Thyroid gland (tissue), 4 donors: Measurements from ENCODE around the gene VPS35.

Source experiments
- POLR2A ChIP-seq, 2 donors: fragments of 450-650 bp; IDR thresholded peaks; one replicate each; pipeline ENCODE4 v1.6.1; 2017; ENCODE audit warnings: antibody characterized with exemption in 2 of 2, mild to moderate bottlenecking in 2 of 2, moderate library complexity in 1 of 2
- TF ChIP-seq, protein P1 (sequence below), 6 experiments: fragments of 200-600 bp in 3 of 6; fragments of 450-650 bp in 3 of 6; sonication (generic) in 3 of 6; IDR thresholded peaks; one replicate each; pipeline ENCODE4 v1.5.1; 2016 to 2019; ENCODE audit warnings: antibody characterized with exemption in 6 of 6, mild to moderate bottlenecking in 2 of 6, inconsistent platforms in 1 of 6, moderate library complexity in 1 of 6

DNA sequence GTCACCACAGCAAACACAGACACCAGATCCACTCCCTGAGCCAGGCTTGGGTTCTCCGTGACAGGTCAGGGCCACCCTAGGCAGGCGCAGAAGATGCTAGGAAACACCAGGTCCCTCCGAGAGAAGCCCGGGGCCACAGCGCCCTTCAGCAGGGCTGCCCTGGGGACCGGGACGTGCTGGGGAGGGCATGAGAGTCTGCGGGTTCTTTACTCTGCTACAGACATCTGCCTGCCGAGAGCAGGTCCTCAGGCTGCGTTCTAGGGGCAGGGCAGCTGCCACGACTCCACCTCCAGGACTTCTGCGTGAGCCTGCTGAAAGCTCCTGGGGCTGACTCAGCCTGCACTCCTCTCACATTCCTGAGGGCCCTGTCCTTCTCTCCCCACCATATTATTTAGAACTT is 47.7 kb upstream of the VPS35 start:
- no peak for TF ChIP-seq POLR2A (IDR thresholded peaks at IDR 0.05)
- TF ChIP-seq, protein P1, sequence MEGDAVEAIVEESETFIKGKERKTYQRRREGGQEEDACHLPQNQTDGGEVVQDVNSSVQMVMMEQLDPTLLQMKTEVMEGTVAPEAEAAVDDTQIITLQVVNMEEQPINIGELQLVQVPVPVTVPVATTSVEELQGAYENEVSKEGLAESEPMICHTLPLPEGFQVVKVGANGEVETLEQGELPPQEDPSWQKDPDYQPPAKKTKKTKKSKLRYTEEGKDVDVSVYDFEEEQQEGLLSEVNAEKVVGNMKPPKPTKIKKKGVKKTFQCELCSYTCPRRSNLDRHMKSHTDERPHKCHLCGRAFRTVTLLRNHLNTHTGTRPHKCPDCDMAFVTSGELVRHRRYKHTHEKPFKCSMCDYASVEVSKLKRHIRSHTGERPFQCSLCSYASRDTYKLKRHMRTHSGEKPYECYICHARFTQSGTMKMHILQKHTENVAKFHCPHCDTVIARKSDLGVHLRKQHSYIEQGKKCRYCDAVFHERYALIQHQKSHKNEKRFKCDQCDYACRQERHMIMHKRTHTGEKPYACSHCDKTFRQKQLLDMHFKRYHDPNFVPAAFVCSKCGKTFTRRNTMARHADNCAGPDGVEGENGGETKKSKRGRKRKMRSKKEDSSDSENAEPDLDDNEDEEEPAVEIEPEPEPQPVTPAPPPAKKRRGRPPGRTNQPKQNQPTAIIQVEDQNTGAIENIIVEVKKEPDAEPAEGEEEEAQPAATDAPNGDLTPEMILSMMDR (IDR thresholded peaks at IDR 0.05), result no peak
